Endodermal cell (in vitro differentiated cells): ENCODE results near the gene GLS2. TPM values are rescaled to one million over a fixed set of nuclear protein-coding genes. Genes with fewer than 3 reads are reported as not detected.

Experiments
- DNase-seq: peaks from one replicate; pipeline ENCODE4 v3.0.0-alpha.2; 2017
- H3K27ac ChIP-seq: 2 replicates; pipeline ENCODE4 v1.5.1; 2013; ENCODE audit warnings: mild to moderate bottlenecking, low read depth, low read length, moderate library complexity
- H3K27me3 ChIP-seq: 2 replicates; pipeline ENCODE4 v1.6.1; 2013; ENCODE audit warnings: mild to moderate bottlenecking, low read length, moderate library complexity; ENCODE audit not compliant: insufficient read depth, control insufficient read depth, poor library complexity, severe bottlenecking
- H3K36me3 ChIP-seq: 2 replicates; pipeline ENCODE4 v1.7.0; 2013; ENCODE audit warnings: mild to moderate bottlenecking, low read length, moderate library complexity; ENCODE audit not compliant: control insufficient read depth, insufficient read depth
- H3K4me1 ChIP-seq: one replicate; pipeline ENCODE4 v1.7.0; 2013; ENCODE audit warnings: low read length; ENCODE audit not compliant: control insufficient read depth, insufficient read depth
- H3K4me3 ChIP-seq: 2 replicates; pipeline ENCODE4 v1.5.1; 2013; ENCODE audit warnings: mild to moderate bottlenecking, low read length, moderate library complexity
- H3K9ac ChIP-seq: 2 replicates; pipeline ENCODE4 v1.6.1; 2013; ENCODE audit warnings: mild to moderate bottlenecking, low read length, moderate library complexity; ENCODE audit not compliant: poor library complexity, severe bottlenecking; ENCODE audit errors: extremely low read depth
- H3K9me3 ChIP-seq: 2 replicates; pipeline ENCODE4 v1.6.1; 2013; ENCODE audit warnings: mild to moderate bottlenecking, low read length, moderate library complexity; ENCODE audit not compliant: control insufficient read depth
- H3K27ac Mint-ChIP-seq: 2 replicates; pipeline ENCODE4 v1.8.0; 2020; ENCODE audit warnings: mixed read lengths
- H3K27me3 Mint-ChIP-seq: 2 replicates; pipeline ENCODE4 v1.8.0; 2021; ENCODE audit warnings: mild to moderate bottlenecking, mixed read lengths; ENCODE audit not compliant: insufficient read depth
- H3K36me3 Mint-ChIP-seq: 2 replicates; pipeline ENCODE4 v1.8.0; 2020; ENCODE audit warnings: low read depth, mixed read lengths
- H3K4me1 Mint-ChIP-seq: 2 replicates; pipeline ENCODE4 v1.8.0; 2020; ENCODE audit warnings: mixed read lengths
- H3K4me3 Mint-ChIP-seq: 2 replicates; pipeline ENCODE4 v1.8.0; 2020; ENCODE audit warnings: mild to moderate bottlenecking, moderate library complexity, mixed read lengths
- H3K9me3 Mint-ChIP-seq: 2 replicates; pipeline ENCODE4 v1.8.0; 2020; ENCODE audit warnings: mild to moderate bottlenecking, mixed read lengths
- WGBS, 2 experiments: methylation state at CpG; one replicate each; pipeline versions ENCODE4 v1.1.5 to v1.1.7; 2013; ENCODE audit warnings: missing lambda C conversion rate in 2 of 2, mixed read lengths in 1 of 2; ENCODE audit not compliant: insufficient coverage in 1 of 2, insufficient read length in 1 of 2; 5-methylcytosine and 5-hydroxymethylcytosine counted together
- total RNA-seq, 2 donors: library from RNA; stranded (reverse); fragmentation: NEBNext Ultra II Directional in 1 of 2; extraction: Animal tissue kit (Norgen Biotek cat#: 25700) in 1 of 2; gene quantifications; 2 replicates in 1 of 2; 3 replicates in 1 of 2; pipeline ENCODE4 v1.2.1, GENCODE V29; 2021
- TF ChIP-seq, protein P1 (sequence below): fragments of 200-600 bp; sonication (generic); conservative IDR thresholded peaks from 2 replicates; pipeline ENCODE4 v1.5.0; 2021; ENCODE audit warnings: antibody characterized with exemption, mild to moderate bottlenecking

Gene GLS2
- total RNA-seq, 2 donors from 2014 or later, result 1.5 to 2.7 TPM

DNA sequence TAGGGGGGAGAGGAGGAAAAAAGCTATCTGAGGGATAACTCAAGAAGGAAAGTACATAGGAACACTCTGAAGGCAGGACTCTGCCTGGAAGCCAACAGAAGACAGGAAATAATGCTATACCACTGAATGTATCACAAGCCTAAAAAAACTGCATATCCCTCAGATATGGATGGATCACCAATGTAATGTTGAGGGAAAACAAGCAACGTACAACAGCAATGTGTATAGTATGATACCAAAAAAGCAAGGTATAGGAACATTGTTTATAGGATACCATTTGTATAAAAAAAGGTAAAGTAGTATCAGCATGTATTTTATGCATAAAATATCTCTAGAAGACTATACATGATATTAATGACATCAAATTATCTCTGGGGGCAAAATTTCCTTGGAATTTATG is 3.4 kb downstream of the GLS2 start:
- H3K4me3 Mint-ChIP-seq, result no peak overlapping the region
- Histone ChIP-seq H3K9me3 (peaks cover 5% of the 10 kb centered on the region), H3K4me3 (no peak overlapping the region), H3K9ac (no peak overlapping the region), H3K27me3 (peaks cover 42% of the 10 kb centered on the region), H3K36me3 (no peaks in the 10 kb centered on the region), H3K27ac (no peak overlapping the region), H3K4me1 (no peaks in the 10 kb centered on the region)
- H3K27ac Mint-ChIP-seq, result no peak overlapping the region
- 95 to 100% methylated on average over 1 of the region's 1 CpG for WGBS, 2 experiments
- H3K4me1 Mint-ChIP-seq, result no peaks in the 10 kb centered on the region
- H3K36me3 Mint-ChIP-seq, result no peaks in the 10 kb centered on the region
- TF ChIP-seq, protein P1, sequence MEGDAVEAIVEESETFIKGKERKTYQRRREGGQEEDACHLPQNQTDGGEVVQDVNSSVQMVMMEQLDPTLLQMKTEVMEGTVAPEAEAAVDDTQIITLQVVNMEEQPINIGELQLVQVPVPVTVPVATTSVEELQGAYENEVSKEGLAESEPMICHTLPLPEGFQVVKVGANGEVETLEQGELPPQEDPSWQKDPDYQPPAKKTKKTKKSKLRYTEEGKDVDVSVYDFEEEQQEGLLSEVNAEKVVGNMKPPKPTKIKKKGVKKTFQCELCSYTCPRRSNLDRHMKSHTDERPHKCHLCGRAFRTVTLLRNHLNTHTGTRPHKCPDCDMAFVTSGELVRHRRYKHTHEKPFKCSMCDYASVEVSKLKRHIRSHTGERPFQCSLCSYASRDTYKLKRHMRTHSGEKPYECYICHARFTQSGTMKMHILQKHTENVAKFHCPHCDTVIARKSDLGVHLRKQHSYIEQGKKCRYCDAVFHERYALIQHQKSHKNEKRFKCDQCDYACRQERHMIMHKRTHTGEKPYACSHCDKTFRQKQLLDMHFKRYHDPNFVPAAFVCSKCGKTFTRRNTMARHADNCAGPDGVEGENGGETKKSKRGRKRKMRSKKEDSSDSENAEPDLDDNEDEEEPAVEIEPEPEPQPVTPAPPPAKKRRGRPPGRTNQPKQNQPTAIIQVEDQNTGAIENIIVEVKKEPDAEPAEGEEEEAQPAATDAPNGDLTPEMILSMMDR, result no peak
- peaks cover 39% of the 10 kb centered on the region for H3K27me3 Mint-ChIP-seq
- DNase-seq, result no peak
- peaks cover 7% of the 10 kb centered on the region for H3K9me3 Mint-ChIP-seq

DNA sequence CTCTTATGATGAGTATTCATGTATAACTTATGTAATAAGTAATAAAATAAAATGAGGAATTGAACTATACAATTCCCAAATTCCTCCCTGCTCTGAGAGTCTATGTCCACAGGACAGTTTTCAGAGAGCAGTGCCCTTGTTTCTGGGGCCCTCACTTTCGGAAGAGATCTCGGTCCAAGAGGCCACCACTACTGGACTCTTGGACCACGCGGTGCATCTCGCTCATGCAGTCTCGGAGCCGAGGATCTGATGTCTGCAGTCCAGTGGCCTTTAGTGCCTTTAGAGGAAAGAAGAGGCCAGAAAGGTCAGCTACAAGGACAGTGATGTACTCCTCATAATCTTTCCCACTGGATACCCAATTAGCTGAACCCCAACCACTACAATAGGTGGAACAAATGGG is 8.3 kb downstream of the GLS2 start:
- Histone ChIP-seq H3K4me3 (no peak overlapping the region), H3K27me3 (no peaks in the 10 kb centered on the region), H3K9me3 (no peaks in the 10 kb centered on the region), H3K36me3 (no peaks in the 10 kb centered on the region), H3K4me1 (peaks cover 4% of the 10 kb centered on the region), H3K27ac (no peak overlapping the region), H3K9ac (no peak overlapping the region)
- no peak for DNase-seq
- Mint-ChIP-seq H3K4me1 (peaks cover 8% of the 10 kb centered on the region), H3K36me3 (no peaks in the 10 kb centered on the region), H3K4me3 (no peak overlapping the region), H3K27me3 (no peaks in the 10 kb centered on the region), H3K27ac (no peak overlapping the region), H3K9me3 (no peaks in the 10 kb centered on the region)
- TF ChIP-seq, protein P1, result no peak
- 97% methylated on average over 7 of the region's 7 CpGs; no CpG with 5 or more reads in 1 of the 2 experiments for WGBS, 2 experiments

DNA sequence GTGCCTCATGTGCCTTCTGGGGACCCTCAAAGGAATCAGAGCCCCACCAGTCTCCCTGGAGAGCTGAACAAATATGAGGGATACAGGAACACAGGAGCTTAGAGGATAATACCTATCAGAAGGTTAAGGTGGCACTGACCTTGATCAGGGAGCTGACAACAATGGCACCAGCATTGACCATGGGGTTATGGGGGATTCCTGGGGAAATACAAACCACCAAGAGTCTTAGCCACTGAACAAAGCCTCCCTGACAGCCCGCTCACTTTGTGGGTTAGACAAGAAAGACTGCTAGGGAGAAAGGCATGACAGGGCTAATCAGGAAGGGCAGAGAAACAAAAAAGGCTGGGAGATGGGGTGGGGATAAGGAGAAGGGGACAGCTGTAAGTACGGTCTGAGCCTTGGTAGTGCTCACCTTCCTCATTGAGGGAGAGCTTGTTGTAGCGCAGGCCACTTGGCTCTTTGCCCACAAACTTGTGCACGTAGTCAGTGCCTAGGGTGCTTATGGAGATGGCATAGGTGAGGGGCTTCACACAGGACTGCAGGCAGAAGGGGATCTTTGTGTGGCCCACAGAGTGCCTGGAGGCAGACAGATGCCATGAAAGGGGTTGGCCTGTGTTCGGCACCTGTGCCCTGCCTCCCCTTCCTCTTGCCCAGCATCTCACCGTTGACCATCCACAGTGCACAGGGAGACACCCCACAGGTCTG is 10.3 kb downstream of the GLS2 start:
- no peak for DNase-seq
- H3K27ac Mint-ChIP-seq, result no peak overlapping the region
- H3K4me1 Mint-ChIP-seq, result peaks cover 8% of the 10 kb centered on the region
- H3K27ac ChIP-seq, result no peak overlapping the region
- no peaks in the 10 kb centered on the region for H3K36me3 ChIP-seq
- H3K9me3 Mint-ChIP-seq, result no peaks in the 10 kb centered on the region
- H3K4me1 ChIP-seq, result peaks cover 4% of the 10 kb centered on the region
- TF ChIP-seq, protein P1, result no peak
- H3K27me3 Mint-ChIP-seq, result peaks cover 1% of the 10 kb centered on the region
- H3K27me3 ChIP-seq, result no peaks in the 10 kb centered on the region
- WGBS, 2 experiments, result 92 to 100% methylated on average over 1 to 6 of the region's 6 CpGs
- no peak overlapping the region for H3K9ac ChIP-seq
- no peak overlapping the region for H3K4me3 ChIP-seq
- peaks cover 3% of the 10 kb centered on the region for H3K36me3 Mint-ChIP-seq
- no peak overlapping the region for H3K4me3 Mint-ChIP-seq
- no peaks in the 10 kb centered on the region for H3K9me3 ChIP-seq
